NB4 (cell line): Measurements from ENCODE around the gene HBE1.

ENCODE experiments used
- DNase-seq: peaks from one replicate; pipeline ENCODE4 v3.0.0; 2010; ENCODE audit warnings: low read depth
- H3K4me3 ChIP-seq: one replicate; pipeline ENCODE4 v1.5.1; 2011; ENCODE audit warnings: mild to moderate bottlenecking, low read depth, low read length, moderate library complexity
- MAX ChIP-seq: IDR thresholded peaks from 2 replicates; pipeline ENCODE4 v1.6.1; 2011; ENCODE audit warnings: low read depth, low read length
- MYC ChIP-seq: IDR thresholded peaks from 2 replicates; pipeline ENCODE4 v1.6.1; 2011; ENCODE audit warnings: low read depth, low read length
- POLR2A ChIP-seq: IDR thresholded peaks from 2 replicates; pipeline ENCODE4 v1.6.1; 2011; ENCODE audit warnings: mild to moderate bottlenecking; ENCODE audit not compliant: insufficient read length; ENCODE audit errors: extremely low read depth
- TF ChIP-seq, protein P1 (sequence below): IDR thresholded peaks from one replicate; pipeline ENCODE4 v1.5.1; 2012; ENCODE audit warnings: low read depth, low read length

Gene HBE1

DNA sequence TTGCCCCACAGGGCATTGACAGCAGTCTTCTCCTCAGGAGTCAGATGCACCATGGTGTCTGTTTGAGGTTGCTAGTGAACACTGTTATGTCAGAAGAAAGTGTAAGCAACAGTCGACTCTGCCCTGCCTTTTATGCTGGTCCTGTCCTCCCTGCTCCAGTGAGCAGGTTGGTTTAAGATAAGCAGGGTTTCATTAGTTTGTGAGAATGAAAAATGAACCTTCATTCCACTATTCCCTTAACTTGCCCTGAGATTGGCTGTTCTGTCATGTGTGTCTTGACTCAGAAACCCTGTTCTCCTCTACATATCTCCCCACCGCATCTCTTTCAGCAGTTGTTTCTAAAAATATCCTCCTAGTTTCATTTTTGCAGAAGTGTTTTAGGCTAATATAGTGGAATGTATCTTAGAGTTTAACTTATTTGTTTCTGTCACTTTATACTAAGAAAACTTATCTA, 35.3 kb downstream of the HBE1 start, which contains the start of gene HBD:
Gene HBD (minus strand): TSS at position 103 of the 454 bp plus-strand sequence. CDS start 50 bp downstream, at position 53.
- DNase-seq, result peak; percentile 13
- no peak for TF ChIP-seq POLR2A
- TF ChIP-seq MAX, result no peak
- TF ChIP-seq MYC, result no peak
- TF ChIP-seq, protein P1, sequence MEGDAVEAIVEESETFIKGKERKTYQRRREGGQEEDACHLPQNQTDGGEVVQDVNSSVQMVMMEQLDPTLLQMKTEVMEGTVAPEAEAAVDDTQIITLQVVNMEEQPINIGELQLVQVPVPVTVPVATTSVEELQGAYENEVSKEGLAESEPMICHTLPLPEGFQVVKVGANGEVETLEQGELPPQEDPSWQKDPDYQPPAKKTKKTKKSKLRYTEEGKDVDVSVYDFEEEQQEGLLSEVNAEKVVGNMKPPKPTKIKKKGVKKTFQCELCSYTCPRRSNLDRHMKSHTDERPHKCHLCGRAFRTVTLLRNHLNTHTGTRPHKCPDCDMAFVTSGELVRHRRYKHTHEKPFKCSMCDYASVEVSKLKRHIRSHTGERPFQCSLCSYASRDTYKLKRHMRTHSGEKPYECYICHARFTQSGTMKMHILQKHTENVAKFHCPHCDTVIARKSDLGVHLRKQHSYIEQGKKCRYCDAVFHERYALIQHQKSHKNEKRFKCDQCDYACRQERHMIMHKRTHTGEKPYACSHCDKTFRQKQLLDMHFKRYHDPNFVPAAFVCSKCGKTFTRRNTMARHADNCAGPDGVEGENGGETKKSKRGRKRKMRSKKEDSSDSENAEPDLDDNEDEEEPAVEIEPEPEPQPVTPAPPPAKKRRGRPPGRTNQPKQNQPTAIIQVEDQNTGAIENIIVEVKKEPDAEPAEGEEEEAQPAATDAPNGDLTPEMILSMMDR, result no peak
- H3K4me3 ChIP-seq, result no peak within 1 kb of the TSS

GRCh38 chr11:5233307-5233706, 36.4 kb downstream of the HBE1 start:
- no peak overlapping the region for H3K4me3 ChIP-seq
- DNase-seq, result no peak
- TF ChIP-seq MYC, result no peak

- DNase-seq, result no peak
- no peak overlapping the region for H3K4me3 ChIP-seq
- no peak for TF ChIP-seq POLR2A
- TF ChIP-seq MAX, result no peak
- TF ChIP-seq, protein P1, result no peak
- TF ChIP-seq MYC, result no peak
Observed at GRCh38 chr11:5232821-5233220, 36.9 kb downstream of the HBE1 start.

DNA sequence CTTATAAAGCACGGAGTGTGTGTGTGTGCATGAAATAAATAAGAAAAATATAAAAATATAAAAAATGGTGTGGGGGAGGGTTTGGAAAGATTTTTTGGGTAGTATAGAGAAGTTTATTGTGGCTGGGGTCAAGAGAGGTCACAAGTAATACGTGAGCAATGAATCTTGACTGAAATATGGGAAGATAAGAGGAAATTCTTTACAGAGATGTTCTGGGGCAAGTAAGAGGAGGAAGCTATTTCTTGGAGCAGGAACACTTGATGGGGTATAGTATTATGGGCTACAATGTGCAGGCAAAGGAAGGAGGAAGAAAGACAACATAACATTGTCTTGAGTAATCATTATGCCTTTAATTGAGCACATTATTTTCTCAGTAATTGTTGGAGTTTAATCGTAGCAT, 37.6 kb downstream of the HBE1 start:
- no peak for DNase-seq
- no peak overlapping the region for H3K4me3 ChIP-seq
- TF ChIP-seq MYC, result no peak

DNA sequence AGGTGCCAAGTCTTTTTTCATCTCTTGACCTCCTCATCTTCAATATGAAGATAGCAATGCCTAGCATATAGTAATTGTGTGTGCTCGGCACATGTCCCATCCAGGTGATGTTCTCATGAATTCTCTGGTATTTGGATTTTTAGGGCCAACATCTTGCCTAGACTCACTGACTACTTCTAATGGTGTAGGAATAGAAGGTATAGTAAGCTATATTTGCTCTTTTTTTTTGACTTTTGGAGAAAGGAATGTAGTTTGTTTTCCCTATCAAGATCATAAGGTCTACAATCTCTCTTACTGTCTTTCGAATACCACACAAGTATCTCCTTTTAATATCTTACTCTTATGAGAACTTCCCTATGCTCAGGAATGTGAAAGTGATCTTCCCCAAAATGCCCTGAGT, 38.6 kb downstream of the HBE1 start:
- no peak for DNase-seq
- TF ChIP-seq, protein P1, result no peak
- no peak for TF ChIP-seq POLR2A
- TF ChIP-seq MAX, result no peak
- TF ChIP-seq MYC, result no peak
- no peak overlapping the region for H3K4me3 ChIP-seq

DNA sequence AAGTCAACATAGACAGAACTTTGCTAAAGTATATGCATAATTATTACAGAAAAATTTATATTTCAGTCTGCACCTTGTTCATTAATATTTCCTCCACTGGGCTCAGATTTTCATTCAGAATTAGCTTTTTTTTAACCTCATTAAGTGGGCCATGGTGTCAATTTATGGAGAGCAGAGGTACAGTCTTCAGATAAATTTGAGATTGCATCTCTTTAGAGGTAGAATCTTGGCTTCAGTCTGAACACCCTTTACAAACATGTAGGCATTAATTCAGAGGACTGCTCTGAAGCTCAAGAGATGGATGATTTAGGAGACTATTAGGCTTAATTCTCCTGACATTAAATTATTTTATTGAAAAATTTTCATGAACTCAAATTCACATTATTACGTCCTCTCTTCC, 39.5 kb downstream of the HBE1 start:
- H3K4me3 ChIP-seq, result no peak overlapping the region
- no peak for TF ChIP-seq POLR2A
- no peak for TF ChIP-seq MAX
- TF ChIP-seq MYC, result no peak
- TF ChIP-seq, protein P1, result no peak
- DNase-seq, result no peak

- DNase-seq, result no peak
- no peak overlapping the region for H3K4me3 ChIP-seq
- TF ChIP-seq, protein P1, result no peak
- TF ChIP-seq MYC (no peak), POLR2A (no peak), MAX (no peak)
Observed at GRCh38 chr11:5229796-5230195, 39.9 kb downstream of the HBE1 start.
